ENCODE data around the gene ARHGAP29.

ARHGAP29 gene, protein sequence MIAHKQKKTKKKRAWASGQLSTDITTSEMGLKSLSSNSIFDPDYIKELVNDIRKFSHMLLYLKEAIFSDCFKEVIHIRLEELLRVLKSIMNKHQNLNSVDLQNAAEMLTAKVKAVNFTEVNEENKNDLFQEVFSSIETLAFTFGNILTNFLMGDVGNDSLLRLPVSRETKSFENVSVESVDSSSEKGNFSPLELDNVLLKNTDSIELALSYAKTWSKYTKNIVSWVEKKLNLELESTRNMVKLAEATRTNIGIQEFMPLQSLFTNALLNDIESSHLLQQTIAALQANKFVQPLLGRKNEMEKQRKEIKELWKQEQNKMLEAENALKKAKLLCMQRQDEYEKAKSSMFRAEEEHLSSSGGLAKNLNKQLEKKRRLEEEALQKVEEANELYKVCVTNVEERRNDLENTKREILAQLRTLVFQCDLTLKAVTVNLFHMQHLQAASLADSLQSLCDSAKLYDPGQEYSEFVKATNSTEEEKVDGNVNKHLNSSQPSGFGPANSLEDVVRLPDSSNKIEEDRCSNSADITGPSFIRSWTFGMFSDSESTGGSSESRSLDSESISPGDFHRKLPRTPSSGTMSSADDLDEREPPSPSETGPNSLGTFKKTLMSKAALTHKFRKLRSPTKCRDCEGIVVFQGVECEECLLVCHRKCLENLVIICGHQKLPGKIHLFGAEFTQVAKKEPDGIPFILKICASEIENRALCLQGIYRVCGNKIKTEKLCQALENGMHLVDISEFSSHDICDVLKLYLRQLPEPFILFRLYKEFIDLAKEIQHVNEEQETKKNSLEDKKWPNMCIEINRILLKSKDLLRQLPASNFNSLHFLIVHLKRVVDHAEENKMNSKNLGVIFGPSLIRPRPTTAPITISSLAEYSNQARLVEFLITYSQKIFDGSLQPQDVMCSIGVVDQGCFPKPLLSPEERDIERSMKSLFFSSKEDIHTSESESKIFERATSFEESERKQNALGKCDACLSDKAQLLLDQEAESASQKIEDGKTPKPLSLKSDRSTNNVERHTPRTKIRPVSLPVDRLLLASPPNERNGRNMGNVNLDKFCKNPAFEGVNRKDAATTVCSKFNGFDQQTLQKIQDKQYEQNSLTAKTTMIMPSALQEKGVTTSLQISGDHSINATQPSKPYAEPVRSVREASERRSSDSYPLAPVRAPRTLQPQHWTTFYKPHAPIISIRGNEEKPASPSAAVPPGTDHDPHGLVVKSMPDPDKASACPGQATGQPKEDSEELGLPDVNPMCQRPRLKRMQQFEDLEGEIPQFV

DNA sequence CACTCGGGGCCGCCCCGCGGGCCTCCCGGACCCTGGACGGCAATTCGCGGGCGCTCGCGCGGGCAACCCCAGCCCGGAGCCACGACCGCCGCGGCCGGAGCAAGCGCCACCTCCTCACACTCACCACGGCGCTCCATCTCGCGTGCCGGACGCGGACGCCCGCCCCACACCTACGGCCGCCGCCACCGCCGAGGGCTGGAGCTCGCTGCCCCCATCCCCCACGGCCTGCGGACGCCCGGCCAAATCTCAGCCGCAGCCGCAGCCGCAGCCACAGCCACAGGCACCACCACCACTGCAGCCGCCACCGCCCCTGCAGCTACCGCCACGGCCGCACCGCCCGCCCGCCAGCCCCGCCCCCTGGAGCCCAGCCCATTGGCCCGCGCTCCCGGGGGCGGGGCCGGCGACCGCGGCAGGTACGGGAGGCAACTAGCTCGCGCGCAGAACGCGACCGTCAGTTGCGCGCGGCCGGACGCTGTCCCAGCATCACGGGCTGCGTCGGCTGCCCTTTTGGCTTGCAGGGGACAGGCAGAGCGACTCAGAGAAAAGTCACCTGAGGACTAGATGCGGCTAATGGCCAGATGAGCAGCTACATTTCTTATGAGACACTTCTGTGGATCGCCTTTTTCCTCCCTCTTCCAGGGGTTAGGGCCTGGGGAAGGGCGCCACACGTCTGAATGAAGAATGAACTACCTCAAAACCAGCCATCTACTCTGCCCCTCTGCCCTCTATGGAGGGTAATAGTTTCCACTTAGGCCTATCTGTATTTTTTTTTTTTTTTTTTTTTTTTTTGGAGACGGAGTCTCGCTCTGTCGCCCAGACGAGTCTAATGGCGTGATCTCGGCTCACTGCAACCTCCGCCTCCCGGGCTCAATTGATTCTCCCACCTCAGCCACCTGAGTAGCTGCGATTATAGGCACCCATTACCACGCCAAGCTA lies at the start of gene ARHGAP29:
ARHGAP29 (minus strand) TSS at position 294 of the 936 bp plus-strand sequence. CDS start 5,973 bp downstream, outside the sequence.
- DNase-seq = peak; percentile 56 to 78

DNA sequence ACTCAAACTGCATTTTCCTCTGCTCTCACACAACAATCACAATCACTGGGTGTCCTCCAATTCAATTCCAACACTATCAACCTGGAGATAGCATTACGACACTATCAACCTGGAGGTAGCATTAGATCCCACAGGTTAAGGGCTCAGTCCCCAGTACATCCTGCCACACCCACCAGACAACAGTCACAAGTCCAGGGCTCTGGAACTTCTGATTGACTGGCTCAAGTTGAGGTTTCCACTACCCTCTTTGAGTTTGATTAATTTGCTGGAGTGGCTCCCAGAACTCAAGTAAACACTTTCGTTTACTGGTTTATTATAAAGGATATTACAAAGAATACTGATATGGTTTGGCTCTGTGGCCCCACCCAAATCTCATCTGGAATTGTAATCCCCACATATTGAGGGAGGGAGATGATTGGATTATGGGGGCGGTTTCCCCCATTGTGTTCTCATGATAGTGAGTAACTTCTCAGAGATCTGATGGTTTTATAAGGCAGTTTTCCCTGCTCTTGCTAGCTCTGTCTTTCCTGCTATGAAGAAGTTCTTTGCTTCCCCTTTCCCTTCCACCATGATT lies 49.6 kb upstream of the ARHGAP29 start:
- no peak for DNase-seq

DNA sequence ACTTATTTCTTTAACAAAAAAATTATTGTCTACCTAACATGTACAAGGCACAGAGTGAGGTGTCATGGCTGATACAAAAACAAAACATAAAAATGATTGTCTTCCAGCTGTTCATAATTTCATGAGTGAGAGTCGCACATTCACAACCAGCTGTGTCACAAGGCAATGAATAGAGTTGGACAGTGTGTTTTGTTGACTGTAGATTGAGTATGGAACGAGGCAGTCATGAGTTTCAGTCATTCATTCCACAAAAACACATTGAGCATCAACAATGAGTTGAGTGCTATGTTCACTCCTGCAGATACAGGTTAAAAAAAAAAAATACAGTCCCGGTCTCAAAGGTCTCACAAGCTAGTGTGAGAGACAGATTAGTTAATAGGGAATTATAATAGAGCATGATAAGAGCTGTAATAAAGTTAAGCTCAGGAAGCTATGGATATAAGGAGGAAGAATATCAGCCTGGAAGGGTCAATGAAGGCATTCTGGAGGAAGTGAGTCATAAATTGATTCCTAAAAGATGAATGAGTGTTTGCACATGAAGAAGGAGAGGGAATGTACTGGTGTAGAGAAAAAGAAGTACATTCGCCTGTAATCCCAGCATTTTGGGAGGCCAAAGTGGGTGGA lies 47.8 kb upstream of the ARHGAP29 start:
- no peak for DNase-seq

DNA sequence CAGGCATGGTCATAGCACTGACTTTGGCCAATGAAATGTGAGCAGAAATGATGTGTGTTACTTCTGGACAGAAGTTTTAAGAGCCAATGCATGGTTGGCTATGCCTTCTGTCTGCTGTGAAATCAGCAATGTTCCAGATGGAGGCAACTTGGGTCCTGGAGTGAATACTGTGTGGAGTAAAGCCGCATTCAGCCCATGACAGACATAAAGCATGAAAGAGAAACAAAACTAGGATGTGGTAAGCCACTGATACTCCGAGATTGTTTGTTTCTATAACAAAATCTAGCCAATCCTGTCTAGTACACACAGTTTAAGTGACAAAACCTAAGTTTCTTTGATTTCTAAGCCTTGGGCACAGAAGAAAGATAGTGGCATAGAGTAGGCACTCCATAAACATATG lies 47.1 kb upstream of the ARHGAP29 start:
- DNase-seq = no peak

DNA sequence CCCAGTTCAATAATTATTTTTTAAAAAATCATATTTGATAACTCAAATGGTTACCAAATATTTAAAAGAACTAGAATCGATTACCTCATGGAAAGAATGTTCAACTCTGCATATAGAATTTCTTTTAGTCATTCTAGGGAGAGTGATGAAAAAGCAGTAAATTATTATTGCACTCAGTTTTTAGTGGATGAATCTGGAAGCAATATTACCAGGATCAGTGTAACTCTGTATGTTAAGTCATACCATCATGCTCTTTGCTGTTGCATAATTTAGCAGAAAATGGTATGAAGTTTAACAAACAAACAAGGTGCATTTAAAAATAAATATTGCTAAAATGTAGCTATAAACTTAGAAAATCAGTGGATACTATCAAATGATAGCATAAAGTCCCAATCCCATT lies 46.1 kb upstream of the ARHGAP29 start:
- DNase-seq = no peak

DNA sequence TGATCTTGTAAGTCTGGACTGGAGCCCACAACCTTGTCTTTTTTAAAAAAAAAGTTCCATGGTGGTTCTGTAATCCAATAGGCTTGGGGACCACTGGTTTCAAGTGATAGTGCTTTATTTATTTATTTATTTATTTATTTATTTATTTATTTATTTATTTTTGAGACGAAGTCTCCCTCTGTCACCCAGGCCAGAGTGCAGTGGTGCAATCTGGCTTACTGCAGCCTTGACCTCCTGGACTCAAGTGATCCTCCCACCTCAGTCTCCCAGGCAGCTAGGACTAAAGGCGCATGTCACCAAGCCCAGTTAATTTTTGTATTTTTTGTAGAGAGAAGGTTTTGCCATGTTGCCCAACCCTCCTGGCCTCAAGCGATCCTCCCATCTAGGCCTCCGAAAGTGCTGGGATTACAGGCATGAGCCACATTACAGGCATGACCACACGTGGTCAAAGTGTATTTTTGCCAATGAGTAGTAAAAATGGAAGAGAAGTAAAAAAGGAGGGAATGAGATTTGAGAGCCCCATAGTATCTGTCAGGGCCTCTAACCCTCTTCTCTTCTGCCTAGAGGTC lies 44.8 kb upstream of the ARHGAP29 start:
- no peak for DNase-seq

DNA sequence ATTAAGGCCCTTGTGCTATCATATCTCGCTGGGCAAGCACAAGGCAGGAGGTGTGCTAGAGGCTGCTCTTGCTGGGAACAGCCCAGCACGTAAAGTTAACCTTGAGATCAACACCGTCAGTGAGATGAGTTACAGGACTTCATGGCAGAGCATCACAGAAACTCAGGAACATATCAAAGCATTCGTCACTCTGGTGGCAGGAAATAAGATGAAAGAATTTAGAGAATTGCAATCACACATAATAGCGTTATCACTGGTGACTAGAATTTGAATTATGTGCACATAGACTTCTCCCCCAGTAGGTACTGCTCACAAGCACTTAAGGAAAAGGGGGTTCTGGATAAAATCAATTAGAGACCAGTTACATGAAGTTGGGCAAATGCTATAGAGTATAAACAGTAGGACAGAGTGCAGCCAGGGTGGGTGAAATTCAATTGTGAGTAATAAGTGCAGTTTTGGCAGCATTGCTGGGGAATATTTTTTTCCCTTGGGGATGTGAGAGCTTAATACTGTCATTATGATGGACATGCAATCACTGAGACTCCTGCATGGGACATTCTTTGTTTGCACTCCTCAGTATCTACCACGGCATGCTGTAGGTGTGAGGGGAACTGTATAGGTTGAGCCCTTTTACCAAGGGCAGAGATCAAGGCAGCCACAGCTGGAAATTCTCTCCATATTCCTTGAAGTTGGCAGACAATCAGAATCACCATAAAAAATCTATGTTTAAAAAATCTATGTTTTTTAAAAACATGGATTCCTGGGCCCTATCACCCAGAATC lies 44.2 kb upstream of the ARHGAP29 start:
- no peak for DNase-seq

DNA sequence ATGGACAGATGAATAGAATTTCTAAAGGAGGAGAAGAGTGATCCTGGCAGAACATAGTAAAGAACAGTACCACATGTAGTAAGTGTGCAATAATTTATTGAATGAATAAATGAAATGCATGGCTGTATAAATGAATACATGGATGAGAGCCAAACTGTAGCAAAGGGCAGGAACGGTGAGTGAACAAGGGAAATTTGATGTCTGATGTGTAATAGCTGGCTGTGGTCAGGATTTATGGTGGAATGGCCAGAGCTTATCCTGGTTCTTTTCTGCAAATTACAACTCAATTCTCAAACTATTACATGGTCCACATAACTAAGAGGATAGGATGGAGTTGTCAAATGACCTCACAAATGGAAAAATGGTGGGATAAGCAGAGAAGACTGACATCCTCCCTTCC lies 43.2 kb upstream of the ARHGAP29 start:
- no peak for DNase-seq

DNA sequence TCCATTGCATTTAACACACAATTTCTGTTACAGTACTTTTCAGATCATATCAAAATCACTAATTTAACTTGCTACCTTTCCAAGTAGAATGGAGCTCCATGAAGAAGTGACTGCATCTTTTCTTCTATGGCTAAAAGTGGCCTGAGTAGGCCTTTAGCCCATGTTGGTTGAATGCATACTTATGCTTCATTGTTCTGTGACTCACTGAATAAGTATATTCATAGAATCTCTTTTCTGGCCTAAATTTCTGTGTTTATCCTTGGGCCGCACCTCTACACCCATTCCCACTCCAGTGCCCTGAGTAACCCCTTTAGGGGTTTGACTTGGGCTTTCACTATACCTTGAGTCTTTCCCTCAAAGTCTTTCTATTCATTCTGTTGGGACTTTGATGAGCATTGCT lies 42.1 kb upstream of the ARHGAP29 start:
- no peak for DNase-seq

DNA sequence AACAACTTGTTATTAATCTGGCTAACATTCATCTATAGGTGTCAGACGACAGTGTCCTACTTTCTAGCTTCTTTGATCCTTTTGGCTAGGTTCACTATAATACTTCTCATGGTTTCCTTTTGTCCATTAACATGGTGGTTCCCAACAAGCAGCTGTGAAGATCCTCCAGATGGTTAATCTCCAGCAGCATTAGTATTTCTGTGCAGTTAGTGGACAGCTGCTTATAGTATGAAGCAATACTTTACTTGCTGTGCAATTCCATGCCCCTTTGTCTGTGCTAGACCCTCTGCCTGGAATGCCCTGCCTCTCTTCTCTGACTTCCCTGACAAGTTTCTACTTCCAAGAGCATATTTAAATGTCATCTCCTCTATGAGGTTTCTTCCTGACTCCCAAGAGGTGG lies 41.7 kb upstream of the ARHGAP29 start:
- peak in 1 of 2 experiments; percentile 58 for DNase-seq

DNA sequence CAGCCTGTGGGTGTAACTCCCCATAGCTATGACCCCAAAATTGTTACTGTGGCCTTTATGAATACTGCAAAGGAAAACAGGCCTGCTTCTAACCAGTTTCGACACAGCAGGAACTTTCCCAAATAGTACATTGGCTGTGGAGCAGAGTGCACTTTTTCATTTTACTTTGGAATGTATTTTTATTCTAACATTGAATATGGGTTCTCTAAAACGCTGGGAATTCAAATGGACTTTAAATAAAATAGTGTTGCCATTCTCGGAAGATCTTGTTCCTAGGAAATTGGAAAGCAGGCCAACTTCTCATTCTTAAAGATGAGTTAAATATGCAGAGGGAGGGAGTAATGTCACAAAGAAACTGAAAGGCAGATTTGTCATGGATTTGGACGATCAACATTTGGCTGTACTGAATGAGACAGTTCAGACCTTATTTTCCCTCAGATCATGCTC lies 39.6 kb upstream of the ARHGAP29 start:
- no peak for DNase-seq

DNA sequence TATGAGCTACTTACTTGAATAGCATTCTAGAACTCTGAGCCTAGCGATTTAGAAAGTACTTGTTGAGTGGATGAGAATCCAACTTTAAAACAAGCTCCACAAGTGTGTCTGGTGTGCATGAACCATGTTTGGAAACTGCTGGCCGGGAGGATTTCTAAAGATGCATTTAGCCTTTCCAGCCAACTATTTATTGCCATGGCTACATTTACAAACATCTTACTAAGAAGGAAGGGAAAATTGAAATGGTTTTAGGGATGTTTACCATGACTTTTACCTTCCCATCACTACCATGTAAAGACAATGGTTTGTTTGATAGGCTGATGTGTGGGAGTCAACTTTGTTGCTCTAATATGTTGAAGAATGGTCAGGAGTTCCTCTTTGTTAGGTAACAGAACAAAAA lies 37.7 kb upstream of the ARHGAP29 start:
- DNase-seq = no peak

DNA sequence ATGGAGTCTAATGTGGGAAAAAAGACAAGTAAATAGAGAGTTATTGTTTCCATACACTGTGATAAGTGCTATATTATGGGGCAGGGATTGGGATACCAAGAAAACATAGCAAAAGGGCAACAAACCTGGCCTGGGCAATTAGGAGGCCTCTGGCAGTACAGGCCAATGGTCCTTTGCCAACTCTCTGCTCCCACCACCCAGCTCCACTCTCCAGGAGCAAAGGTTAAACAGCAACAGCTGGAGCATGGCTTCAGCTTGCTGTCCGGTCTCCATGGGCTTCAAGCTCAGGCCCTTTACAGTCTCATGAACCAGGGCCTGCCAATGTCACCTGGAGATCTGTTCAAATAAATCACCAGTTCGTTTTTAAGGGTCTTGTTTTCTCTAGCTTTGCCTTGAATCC lies 37.2 kb upstream of the ARHGAP29 start:
- no peak for DNase-seq

DNA sequence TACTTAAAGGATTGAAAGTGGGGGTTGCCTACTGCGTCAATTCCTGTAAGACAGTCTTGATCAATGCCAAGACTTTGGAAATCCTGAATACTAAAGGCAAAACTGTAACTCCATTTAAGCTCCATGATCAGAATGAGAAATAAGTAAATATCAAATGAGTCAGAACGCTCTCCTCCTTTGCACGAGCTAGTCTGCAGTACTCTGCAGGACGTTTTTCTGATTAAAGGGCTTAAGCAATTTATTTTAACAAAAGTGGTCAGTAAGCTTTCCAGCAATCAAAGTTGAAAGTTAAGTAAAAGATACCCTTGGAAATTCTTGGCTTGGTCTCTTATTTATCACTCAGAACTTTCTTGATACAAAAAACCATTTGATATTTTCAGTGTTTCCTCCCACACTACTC lies 35.7 kb upstream of the ARHGAP29 start:
- DNase-seq = no peak

DNA sequence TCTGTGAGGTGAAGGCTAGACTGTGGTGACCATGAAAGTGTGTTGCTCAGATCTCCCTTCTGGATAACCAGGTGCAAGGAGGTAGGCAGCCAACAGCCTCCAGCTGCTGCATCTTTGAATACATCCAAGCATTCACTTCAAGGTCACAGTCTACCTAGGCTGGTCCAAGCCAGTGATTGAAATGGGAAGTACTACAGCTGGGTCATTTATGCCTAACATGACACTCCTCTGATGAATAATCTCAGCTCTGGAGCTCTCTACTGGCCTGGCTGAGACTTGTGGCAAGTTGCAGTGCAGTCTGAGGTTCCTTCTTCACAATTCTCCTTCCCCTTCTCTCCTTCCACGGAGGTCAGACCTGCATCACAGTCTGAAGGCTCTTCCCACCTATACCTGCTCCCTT lies 35.0 kb upstream of the ARHGAP29 start:
- no peak for DNase-seq

DNA sequence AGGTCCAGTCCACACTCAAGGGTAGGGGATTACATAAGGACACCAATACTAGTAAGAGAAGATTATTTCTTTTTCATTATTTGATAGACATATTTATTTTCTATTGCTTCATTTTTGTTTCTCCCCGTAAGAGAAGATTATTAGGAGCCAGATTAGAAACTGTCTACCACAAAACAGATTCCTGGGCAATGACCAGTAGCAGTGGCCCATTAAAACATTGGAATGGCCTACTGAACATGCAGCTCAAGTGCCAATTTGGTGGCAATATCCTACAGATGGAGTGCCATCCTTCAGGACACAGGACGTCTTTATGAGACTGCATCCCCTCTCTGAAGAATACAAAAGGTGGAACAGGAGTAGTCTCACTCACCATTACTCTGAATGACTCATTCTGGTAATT lies 34.0 kb upstream of the ARHGAP29 start:
- DNase-seq = no peak

DNA sequence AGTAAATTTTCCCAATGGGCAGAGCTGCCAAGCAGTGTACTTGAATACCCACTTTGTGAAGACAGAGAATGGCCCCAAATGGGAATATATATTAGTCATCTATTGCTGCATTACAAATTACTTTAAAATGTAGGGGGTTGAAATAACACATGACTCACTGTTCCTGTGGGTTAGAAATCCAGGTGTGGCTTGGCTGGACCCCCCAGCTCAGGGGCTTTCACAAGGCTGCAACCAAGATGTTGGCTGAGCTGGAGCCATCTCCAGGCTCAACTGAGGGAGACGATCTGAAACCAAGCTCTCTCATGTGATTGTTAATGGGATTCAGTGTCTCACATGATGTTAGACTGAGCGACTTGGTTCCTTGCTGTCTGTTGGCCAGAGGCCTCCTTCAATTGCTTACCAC lies 33.4 kb upstream of the ARHGAP29 start:
- no peak for DNase-seq

DNA sequence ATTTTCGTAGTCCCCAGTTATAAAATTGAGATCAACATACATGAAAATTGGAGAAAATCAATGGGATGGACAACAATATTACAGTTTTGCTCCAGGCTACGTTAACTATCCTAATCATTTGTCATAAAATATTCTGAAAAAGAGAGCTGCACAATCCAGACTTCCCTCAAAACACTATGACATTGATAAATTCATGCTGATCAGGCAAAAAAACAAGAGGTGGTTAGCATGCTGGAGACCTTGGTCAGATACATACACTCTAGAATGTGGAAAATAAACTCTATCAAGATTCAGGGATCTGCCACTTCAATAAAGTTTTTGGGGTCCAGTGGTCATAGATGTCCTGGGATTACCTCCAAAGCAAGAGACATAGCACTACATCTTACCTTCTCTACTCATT lies 32.5 kb upstream of the ARHGAP29 start:
- DNase-seq = no peak

DNA sequence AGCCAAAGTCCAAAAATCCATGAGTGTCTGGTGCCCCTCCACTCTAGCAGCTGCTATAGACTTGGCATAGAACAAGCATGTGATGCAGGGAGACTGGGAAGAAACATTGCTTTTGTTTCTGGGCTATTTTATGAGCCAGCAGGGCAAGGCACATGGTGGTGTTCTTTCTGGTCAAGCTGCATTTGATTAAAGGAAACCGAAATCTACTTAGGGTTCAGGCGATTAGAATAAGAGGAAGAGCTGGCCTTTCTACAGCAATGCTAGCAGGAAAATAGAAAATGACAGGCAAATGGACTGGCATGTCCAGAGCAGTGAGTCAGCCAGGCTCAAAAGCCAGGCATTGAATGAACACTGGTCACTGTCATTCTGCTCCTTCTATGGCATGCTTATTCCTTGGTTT lies 28.5 kb upstream of the ARHGAP29 start:
- no peak for DNase-seq

DNA sequence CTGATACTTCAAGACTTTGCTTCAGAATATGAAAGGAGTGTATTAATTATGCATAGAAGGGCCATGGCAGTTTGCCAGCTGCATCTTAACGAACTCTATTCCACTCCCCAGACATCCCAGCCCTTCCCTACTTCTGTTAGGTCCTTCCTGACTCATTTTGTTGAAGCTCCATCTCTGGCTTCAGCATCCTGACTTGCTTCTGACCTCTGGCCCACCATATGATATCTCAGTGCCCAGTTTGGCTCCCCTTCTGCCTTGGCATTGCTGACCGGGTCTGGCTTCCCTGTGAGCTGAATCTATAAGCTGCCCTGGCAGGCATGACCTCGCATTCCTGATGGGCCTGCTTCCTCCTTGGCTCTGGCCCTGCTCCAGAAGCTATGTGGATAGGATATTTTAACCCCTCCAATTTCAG lies 27.6 kb upstream of the ARHGAP29 start:
- DNase-seq = peak; percentile 10 to 59
